ENCODE results near the gene AUTS2.

The AUTS2 gene

DNA sequence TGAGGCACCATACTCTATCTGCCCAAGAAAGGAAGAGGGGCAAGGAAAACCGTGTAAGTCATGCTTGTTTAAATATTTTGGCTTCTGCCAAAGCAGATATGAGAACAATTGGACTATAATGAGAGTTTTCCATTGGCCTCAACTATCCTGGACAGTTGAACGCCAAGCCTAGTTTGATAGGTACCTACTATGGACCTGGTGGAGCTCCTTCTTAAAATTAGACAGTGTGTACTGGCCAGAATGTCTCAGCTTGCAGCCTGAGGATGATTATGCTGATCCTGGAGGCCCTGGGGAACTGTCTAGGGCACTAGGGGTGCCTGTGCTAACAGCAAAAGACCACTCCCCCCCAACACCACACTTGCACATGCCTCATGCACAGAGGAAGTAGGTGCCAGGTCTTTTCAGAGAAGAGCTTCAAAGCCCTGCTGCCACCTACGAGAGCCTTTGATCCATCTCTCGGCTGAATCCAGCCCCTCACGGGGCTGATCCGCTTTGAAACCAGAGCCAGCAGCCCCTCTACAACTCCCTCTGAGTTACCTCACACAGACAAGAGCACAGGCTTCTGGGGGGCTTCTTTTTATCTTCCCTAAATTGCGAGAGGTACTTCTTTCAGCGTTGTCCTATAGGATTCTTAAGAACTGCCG is 1059.8 kb downstream of the AUTS2 start:
- no peak for DNase-seq (ENCODE audit: low read depth in 2 of 2)

DNA sequence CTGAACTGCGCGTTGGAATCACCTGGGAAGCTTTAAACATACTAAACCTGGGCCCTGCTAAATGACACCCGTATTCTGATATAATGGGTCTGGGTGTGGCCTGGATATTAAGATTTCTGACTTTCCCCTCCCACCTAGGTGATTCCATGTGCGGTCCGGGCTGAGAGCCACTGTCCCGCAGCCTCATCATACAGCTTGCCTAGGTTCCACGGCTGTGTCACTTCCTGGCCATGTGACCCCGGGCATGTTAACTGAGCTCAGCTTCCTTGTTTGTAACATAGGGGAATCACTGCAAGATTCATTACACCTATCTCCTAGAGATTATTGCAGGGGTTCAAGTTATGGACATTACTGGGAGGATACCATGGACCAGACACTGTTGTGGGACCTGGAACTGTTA is 1061.0 kb downstream of the AUTS2 start:
- no peak for DNase-seq (ENCODE audit: low read depth in 2 of 2)

- DNase-seq (ENCODE audit: low read depth in 2 of 2): peak; percentile 34 to 50
Observed at GRCh38 chr7:70660154-70660818, 1062.0 kb downstream of the AUTS2 start.

- no peak for DNase-seq (ENCODE audit: low read depth in 2 of 2)
Observed at GRCh38 chr7:70660819-70661191, 1062.5 kb downstream of the AUTS2 start.

DNA sequence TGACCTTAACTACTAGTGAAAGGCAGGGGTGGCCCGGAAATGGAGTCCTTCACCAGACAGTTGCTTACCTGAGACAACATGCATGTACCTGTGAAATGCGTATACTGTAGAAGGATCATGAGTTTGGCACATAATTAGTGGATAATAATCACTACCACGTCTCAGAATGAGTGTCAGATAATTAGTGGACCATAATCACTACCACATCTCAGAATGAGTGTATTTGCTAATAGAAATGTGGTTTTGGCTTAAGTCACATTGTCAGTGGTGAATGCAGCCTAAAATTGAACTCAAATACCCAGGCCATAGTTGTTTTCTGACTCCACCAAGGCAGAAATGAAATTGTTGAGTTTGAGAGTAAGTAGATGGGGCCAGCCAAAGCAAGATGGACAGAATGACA is 1065.4 kb downstream of the AUTS2 start:
- DNase-seq (ENCODE audit: low read depth in 2 of 2): no peak

DNA sequence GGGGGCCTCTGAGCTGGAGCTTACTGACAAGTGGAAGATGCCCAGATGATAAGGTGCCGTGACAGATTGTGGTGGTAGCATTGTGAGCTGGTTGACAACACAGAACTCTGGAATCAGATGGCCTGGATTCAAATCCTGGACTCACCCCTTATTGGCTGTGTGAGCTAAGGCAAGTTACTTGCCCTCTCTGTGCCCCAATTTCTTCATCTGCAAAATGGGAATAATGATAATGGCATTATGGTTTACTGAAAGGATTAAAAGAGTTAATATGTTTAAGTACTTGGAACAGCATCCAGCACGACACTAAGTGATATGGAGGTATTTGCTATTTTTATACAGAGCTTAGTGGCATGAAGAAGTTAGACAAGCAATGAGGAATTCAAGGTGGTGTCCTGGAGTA is 1067.7 kb downstream of the AUTS2 start:
- no peak for DNase-seq (ENCODE audit: low read depth in 2 of 2)

GRCh38 chr7:70667406-70667805 is 1069.1 kb downstream of the AUTS2 start:
- no peak for DNase-seq (ENCODE audit: low read depth in 2 of 2)

- no peak for DNase-seq (ENCODE audit: low read depth in 2 of 2)
Observed at GRCh38 chr7:70668606-70669358, 1070.5 kb downstream of the AUTS2 start.

DNA sequence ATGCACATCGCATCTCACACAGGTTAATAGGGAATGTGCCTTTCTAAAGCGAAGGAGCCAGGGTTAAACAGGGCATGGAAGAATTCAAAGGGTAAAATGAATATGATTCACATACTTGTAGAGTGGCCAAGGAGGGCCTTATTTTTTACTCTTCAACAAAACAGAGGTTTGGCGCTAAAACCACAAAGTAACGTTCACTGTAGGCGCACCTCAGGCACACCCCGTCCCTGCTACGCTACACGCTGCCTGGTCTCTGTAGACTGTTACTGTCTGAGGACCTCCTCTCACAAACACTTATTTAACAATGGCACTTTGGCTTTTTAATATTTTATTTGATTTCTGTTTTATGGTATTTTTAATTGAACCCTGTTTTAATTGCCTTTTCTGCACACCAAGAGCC is 1071.6 kb downstream of the AUTS2 start:
- DNase-seq (ENCODE audit: low read depth in 2 of 2): no peak

DNA sequence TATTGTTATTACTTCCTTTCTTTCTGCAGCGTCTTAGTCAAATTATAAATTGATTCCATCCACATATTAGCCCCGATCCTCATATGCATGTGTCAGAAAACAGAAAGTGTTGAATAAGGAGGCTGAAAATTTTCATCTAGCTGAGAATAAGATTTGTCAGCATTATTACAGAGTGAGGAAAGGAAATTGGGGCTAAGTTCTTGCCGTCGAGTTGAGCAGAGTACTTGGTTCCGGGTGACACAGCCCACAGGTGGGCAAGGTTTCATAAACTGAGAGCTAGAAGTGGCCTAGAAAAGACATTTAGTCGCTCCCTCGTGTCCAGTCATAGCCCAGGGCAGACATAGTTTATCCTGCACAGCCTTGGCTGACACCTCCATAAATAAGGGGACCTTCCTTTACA is 1072.0 kb downstream of the AUTS2 start:
- DNase-seq (ENCODE audit: low read depth in 2 of 2): no peak

DNA sequence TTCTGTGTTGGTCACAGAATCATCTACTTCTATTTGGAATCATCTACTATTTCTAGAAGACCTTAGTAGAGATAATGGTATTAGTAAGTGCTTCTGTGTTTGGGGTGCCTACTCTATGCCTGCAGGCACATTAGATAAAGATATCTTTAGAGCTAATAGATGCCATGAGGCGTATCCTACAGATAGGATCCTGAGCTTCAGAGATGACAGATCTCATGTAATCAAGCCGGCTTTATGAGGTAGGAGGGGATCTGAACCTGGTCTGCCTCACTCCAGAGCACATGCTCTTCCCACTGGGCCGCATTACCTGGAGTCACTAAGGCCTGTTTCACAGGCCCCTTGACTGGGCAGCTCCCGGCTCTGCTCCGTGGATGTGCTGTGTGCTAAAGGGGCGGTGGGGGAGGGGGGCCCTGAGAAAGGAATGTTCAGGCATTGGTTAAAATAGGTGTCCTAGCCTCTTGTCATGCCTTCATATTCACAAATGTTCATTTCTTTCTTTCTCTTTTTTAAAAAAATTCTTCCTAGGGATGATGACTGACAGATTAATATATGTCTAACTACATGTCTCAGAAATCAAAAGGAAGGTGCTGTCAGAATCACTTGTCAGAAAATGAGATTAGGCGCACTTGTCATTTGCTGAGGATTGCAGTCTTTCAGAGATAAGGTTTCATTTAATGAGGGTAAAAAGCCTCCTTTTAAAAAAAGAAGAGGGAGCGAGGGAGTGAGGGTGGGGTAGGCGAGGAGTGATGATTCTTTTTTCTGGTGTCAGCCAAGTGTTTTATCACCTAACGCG is 1075.7 kb downstream of the AUTS2 start:
- no peak for DNase-seq (ENCODE audit: low read depth in 2 of 2)

- no peak for DNase-seq (ENCODE audit: low read depth in 2 of 2)
Observed at GRCh38 chr7:70674571-70675010, 1076.3 kb downstream of the AUTS2 start.

DNA sequence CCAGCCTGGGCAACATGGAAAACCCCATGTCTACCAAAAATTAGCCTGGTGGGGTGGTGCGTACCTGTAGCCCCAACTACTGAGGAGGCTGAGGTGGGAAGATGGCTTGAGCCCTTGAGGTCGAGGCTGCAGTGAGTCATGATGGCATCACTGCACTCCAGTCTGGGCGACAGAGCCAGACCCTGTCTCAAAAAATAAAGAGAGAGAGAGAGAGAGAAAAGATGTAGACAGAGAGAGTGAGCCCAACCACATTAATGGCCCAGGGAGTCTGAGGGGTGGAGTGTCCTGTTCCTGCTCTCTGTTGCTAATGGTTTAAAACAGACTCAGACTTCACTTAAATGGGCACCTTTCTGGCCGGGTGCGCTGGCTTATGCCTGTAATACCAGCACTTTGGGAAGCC is 1078.0 kb downstream of the AUTS2 start:
- no peak for DNase-seq (ENCODE audit: low read depth in 2 of 2)

DNA sequence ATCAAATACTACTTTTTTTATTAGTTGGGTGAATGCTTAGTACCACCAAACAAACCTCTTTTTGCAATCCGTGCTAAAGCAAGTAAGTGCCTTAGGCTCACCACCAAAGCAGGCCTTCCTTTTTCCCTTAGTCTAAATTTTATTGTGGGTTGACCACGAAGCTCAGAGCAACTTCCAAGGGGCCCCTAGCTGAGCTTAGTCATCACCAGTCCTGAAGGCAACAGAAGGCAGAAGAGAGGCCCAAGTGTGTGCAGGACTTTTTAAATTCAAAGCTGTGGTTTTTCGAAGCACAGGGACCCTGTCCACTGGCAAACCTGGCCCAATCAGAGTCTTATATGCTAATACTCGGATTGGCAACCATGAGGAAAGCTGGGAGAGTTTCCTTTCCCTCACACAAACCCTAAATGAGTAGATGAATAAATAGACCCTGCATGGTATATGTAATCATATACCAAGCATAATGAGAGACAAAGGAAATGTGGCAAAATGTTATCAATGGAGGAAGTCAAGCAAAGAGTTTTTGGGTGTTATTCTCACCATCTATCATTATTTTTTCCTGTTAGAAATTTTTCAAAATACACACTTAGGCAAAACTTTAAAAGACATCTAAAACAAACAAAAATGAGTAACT is 1080.5 kb downstream of the AUTS2 start:
- no peak for DNase-seq (ENCODE audit: low read depth in 2 of 2)

- DNase-seq (ENCODE audit: low read depth in 2 of 2): no peak
Observed at GRCh38 chr7:70679661-70680060, 1081.4 kb downstream of the AUTS2 start.

DNA sequence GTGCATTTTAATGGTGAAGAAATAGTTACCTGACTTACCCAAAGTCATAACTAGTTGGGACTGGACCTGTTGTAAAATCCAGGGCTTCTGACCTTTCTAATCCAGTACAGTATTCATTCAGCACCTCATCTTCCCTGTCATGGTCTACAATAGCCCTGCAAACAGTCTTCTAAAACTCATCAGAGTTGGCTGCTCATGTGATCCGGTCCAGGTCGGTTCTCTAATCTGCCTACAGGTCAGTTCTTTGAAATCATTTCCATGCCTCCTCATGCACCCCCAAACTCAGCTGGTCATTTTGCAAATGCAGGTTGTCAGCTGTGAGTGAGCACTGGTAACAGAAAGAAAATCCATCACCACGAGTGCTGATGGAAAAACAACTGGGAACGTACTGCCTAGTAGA is 1082.0 kb downstream of the AUTS2 start:
- DNase-seq (ENCODE audit: low read depth in 2 of 2): no peak

DNA sequence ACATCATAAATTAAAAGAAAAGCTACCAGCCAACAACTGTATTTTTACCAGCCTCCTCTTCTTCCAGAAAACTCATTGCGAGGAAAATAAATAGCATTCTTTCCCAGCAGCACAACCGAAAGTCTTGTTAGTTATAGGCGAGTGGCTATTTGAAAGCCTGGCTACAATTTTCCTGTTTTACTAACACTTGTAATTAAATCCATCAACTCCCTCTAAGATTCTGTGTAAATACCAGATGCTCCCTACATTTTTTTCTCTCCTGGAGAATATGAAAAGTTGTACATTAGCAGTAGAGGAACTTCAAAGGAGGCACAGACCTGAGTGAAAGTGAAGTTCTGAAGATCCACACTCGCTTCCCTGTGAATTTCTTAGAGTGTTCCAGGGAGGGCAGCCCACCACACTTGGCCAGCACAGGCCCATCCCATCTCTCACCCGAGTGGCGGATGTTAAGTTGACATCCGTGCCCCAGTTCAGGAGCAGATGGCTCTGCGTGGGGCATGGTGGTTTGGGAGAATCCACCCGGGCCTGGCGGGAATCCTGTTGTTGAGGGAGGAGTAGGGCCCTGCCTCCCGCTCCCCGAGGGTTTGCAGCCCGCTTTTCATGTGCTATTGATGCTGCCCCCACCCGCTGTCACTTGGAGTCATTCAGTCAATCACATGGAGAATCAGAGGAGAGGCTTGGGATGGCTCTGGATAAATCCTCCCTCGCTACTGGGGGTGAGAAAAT is 1082.6 kb downstream of the AUTS2 start:
- no peak for DNase-seq (ENCODE audit: low read depth in 2 of 2)

GRCh38 chr7:70681469-70682350 is 1083.4 kb downstream of the AUTS2 start:
- DNase-seq (ENCODE audit: low read depth in 2 of 2): no peak

DNA sequence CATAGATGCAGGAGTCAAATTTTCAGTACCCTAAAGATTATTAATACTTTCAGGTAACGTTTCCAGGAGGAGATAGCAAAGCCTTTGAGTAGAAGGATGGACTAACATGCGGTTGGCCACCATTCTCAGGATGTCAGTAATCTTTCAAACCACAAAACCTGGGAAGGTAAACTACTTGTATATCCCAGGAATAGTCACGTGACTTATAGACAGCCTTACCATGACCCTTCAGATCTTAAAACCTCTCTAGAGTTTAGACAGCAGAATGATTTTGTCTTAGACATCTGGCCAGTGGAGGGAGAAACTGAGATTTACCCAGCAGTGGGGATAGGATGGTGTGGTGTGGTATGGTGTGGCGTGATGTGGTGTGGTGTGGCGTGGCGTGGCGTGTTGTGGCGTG is 1085.9 kb downstream of the AUTS2 start:
- no peak for DNase-seq (ENCODE audit: low read depth in 2 of 2)

DNA sequence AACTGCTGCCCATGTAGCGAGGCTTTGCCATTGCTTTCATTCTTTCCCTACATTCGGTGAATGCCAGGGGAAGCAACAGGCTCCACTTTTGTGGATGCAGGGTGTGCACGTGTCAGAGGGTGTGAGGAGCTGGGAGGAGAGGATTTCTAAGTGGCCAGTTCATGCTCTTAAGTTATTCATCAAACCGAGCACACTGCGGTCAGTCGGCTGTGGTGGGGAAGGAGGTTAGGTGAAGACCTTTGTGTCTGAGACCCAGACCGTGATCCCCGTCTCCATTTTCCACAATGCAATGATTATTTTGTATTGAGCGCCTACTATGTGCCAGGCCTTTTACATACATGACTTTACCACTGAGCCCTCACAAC is 1095.0 kb downstream of the AUTS2 start:
- no peak for DNase-seq (ENCODE audit: low read depth in 2 of 2)
